Neural progenitor cell (in vitro differentiated cells): Measurements from ENCODE around the gene EYS. TPM values are rescaled to one million over a fixed set of nuclear protein-coding genes. Genes with fewer than 3 reads are reported as not detected.

Experiments used
- DNase-seq: peaks from one replicate; pipeline ENCODE4 v3.0.0-alpha.2; 2016; ENCODE audit warnings: low spot score
- H2AFZ ChIP-seq: fragments of 200-600 bp; sonication (generic); replicated peaks from 2 replicates; pipeline ENCODE4 v1.6.1; 2016; ENCODE audit warnings: antibody characterized with exemption
- H3F3A ChIP-seq: fragments of 200-600 bp; sonication (generic); 2 replicates; pipeline ENCODE4 v1.6.1; 2016; ENCODE audit warnings: antibody characterized with exemption, low read depth
- H3K27ac ChIP-seq: fragments of 200-600 bp; sonication (generic); 2 replicates; pipeline ENCODE4 v1.5.1; 2016; ENCODE audit warnings: mild to moderate bottlenecking
- H3K27me3 ChIP-seq: fragments of 200-600 bp; sonication (generic); 2 replicates; pipeline ENCODE4 v1.6.1; 2016; ENCODE audit warnings: mild to moderate bottlenecking, moderate library complexity
- H3K36me3 ChIP-seq: fragments of 200-600 bp; sonication (generic); 2 replicates; pipeline ENCODE4 v1.5.1; 2016
- H3K4me1 ChIP-seq: fragments of 200-600 bp; sonication (generic); 2 replicates; pipeline ENCODE4 v1.6.1; 2016; ENCODE audit warnings: mixed run types
- H3K4me2 ChIP-seq: fragments of 200-600 bp; sonication (generic); 2 replicates; pipeline ENCODE4 v1.6.1; 2016
- H3K4me3 ChIP-seq: fragments of 200-600 bp; sonication (generic); 2 replicates; pipeline ENCODE4 v1.5.1; 2016
- H3K79me2 ChIP-seq: fragments of 200-600 bp; sonication (generic); 2 replicates; pipeline ENCODE4 v1.6.1; 2016; ENCODE audit warnings: low read depth
- H3K9ac ChIP-seq: fragments of 200-600 bp; sonication (generic); 2 replicates; pipeline ENCODE4 v1.6.1; 2016
- H3K9me3 ChIP-seq: fragments of 200-600 bp; sonication (generic); 2 replicates; pipeline ENCODE4 v1.5.1; 2016; ENCODE audit warnings: low read depth
- H4K20me1 ChIP-seq: fragments of 200-600 bp; sonication (generic); 2 replicates; pipeline ENCODE4 v1.6.1; 2016; ENCODE audit warnings: low read depth
- H3K27ac Mint-ChIP-seq: 3 replicates; pipeline ENCODE4 v1.8.0; 2021; ENCODE audit warnings: mixed read lengths
- H3K27me3 Mint-ChIP-seq: 2 replicates; pipeline ENCODE4 v1.8.0; 2022; ENCODE audit warnings: low read depth, mild to moderate bottlenecking, inconsistent platforms, moderate library complexity, mixed read lengths; ENCODE audit not compliant: insufficient read depth
- H3K36me3 Mint-ChIP-seq: 3 replicates; pipeline ENCODE4 v1.8.0; 2021; ENCODE audit warnings: mixed read lengths
- H3K4me1 Mint-ChIP-seq: 3 replicates; pipeline ENCODE4 v1.8.0; 2021; ENCODE audit warnings: mixed read lengths
- H3K4me3 Mint-ChIP-seq: 3 replicates; pipeline ENCODE4 v1.8.0; 2021; ENCODE audit warnings: mild to moderate bottlenecking, moderate library complexity, mixed read lengths
- H3K9me3 Mint-ChIP-seq: 3 replicates; pipeline ENCODE4 v1.8.0; 2020; ENCODE audit warnings: mixed read lengths
- EZH2 ChIP-seq: fragments of 200-600 bp; sonication (generic); IDR thresholded peaks from 2 replicates; pipeline ENCODE4 v1.6.1; 2017; ENCODE audit warnings: antibody characterized with exemption, mild to moderate bottlenecking, moderate library complexity
- EZH2phosphoT487 ChIP-seq: fragments of 200-600 bp; sonication (generic); IDR thresholded peaks from 2 replicates; pipeline ENCODE4 v1.6.1; 2017; ENCODE audit warnings: antibody characterized with exemption
- total RNA-seq: library from RNA; depleted of rRNA; stranded (reverse); fragments of >200 nt; gene quantifications from 2 replicates; pipeline ENCODE4 v1.2.3, GENCODE V29; 2015; ENCODE audit warnings: low replicate concordance
- TF ChIP-seq, protein P1 (sequence below): fragments of 200-600 bp; sonication (generic); IDR thresholded peaks from 2 replicates; pipeline ENCODE4 v1.5.1; 2017; ENCODE audit warnings: antibody characterized with exemption, mild to moderate bottlenecking

Gene EYS
- total RNA-seq, 1 donor from 2014 or later: not detected

GRCh38 chr6:63798378-63798777 lies 1908.6 kb downstream of the EYS start:
- Histone ChIP-seq H3K27me3 (no peaks in the 10 kb centered on the region), H3F3A (no peaks in the 10 kb centered on the region), H3K9ac (no peak overlapping the region), H4K20me1 (no peaks in the 10 kb centered on the region), H3K27ac (no peak overlapping the region), H3K36me3 (no peaks in the 10 kb centered on the region), H2AFZ (no peak overlapping the region), H3K4me3 (no peak overlapping the region), H3K4me1 (no peaks in the 10 kb centered on the region), H3K4me2 (no peak overlapping the region), H3K9me3 (no peaks in the 10 kb centered on the region), H3K79me2 (no peaks in the 10 kb centered on the region)
- Mint-ChIP-seq H3K4me1 (peaks cover 6% of the 10 kb centered on the region), H3K4me3 (no peak overlapping the region), H3K27ac (no peak overlapping the region), H3K27me3 (no peaks in the 10 kb centered on the region), H3K36me3 (no peaks in the 10 kb centered on the region), H3K9me3 (no peaks in the 10 kb centered on the region)
- no peak for DNase-seq
- TF ChIP-seq, protein P1, sequence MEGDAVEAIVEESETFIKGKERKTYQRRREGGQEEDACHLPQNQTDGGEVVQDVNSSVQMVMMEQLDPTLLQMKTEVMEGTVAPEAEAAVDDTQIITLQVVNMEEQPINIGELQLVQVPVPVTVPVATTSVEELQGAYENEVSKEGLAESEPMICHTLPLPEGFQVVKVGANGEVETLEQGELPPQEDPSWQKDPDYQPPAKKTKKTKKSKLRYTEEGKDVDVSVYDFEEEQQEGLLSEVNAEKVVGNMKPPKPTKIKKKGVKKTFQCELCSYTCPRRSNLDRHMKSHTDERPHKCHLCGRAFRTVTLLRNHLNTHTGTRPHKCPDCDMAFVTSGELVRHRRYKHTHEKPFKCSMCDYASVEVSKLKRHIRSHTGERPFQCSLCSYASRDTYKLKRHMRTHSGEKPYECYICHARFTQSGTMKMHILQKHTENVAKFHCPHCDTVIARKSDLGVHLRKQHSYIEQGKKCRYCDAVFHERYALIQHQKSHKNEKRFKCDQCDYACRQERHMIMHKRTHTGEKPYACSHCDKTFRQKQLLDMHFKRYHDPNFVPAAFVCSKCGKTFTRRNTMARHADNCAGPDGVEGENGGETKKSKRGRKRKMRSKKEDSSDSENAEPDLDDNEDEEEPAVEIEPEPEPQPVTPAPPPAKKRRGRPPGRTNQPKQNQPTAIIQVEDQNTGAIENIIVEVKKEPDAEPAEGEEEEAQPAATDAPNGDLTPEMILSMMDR: no peak

DNA sequence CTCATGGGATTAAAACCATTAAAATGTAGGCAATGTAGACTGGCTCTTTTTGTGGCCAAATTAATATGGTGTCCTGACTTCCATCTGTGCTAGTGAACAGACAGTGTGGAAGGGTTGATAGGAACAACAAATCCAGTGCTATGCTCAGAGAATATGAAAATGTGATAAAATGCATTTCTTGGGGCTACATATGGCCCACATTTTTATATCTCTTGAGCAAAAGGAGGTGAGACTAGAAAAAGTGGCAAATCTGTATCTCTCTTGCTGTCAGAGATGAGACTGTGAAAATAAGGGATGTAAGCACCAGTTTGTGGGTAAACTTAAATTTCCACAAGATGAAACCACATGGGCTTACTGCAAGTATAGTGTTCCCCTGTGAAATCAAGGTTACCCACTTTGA lies 1909.3 kb downstream of the EYS start:
- Histone ChIP-seq H3K4me2 (no peak overlapping the region), H3K27me3 (no peaks in the 10 kb centered on the region), H3K9me3 (no peaks in the 10 kb centered on the region), H3K9ac (no peak overlapping the region), H3K4me1 (no peaks in the 10 kb centered on the region), H2AFZ (no peak overlapping the region), H3K4me3 (no peak overlapping the region), H3K27ac (no peak overlapping the region), H3F3A (no peaks in the 10 kb centered on the region), H4K20me1 (no peaks in the 10 kb centered on the region), H3K79me2 (no peaks in the 10 kb centered on the region), H3K36me3 (no peaks in the 10 kb centered on the region)
- H3K27ac Mint-ChIP-seq: no peak overlapping the region
- H3K27me3 Mint-ChIP-seq: no peaks in the 10 kb centered on the region
- no peak overlapping the region for H3K4me3 Mint-ChIP-seq
- H3K9me3 Mint-ChIP-seq: no peaks in the 10 kb centered on the region
- H3K36me3 Mint-ChIP-seq: no peaks in the 10 kb centered on the region
- peaks cover 6% of the 10 kb centered on the region for H3K4me1 Mint-ChIP-seq
- TF ChIP-seq EZH2phosphoT487: no peak
- TF ChIP-seq, protein P1: no peak
- no peak for TF ChIP-seq EZH2
- no peak for DNase-seq

GRCh38 chr6:63795826-63796225 lies 1911.2 kb downstream of the EYS start:
- Mint-ChIP-seq H3K4me1 (peaks cover 6% of the 10 kb centered on the region), H3K4me3 (no peak overlapping the region), H3K9me3 (no peaks in the 10 kb centered on the region), H3K36me3 (no peaks in the 10 kb centered on the region), H3K27me3 (no peaks in the 10 kb centered on the region), H3K27ac (no peak overlapping the region)
- Histone ChIP-seq H3K9me3 (no peaks in the 10 kb centered on the region), H3K4me3 (no peak overlapping the region), H3K27ac (no peak overlapping the region), H3F3A (no peaks in the 10 kb centered on the region), H3K9ac (no peak overlapping the region), H3K36me3 (no peaks in the 10 kb centered on the region), H3K79me2 (no peaks in the 10 kb centered on the region), H4K20me1 (no peaks in the 10 kb centered on the region), H3K4me1 (no peaks in the 10 kb centered on the region), H3K4me2 (no peak overlapping the region), H3K27me3 (no peaks in the 10 kb centered on the region), H2AFZ (no peak overlapping the region)
- TF ChIP-seq EZH2phosphoT487 (no peak), EZH2 (no peak)
- TF ChIP-seq, protein P1: no peak
- no peak for DNase-seq

DNA sequence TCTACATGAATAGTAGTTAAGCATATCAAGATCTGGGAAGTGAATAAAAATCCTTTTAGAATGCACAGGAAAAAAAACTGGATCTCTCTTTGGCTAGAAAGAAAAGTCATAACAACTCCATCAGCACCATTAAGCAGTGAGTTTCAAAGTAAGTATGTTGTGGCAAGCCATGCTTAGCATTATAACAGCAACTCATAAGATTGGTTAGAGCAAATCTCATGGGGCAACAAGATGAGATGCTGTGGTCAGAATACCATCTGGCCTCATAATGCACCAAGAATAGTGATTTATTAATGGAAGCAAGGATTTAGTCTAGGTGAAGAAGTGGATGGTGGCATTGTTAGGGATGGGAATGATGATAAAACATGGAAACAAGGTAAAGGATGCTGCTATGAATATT lies 1912.0 kb downstream of the EYS start:
- H3K4me3 Mint-ChIP-seq: no peak overlapping the region
- Histone ChIP-seq H3K36me3 (no peaks in the 10 kb centered on the region), H3K9me3 (no peaks in the 10 kb centered on the region), H3K79me2 (no peaks in the 10 kb centered on the region), H3K27me3 (no peaks in the 10 kb centered on the region), H3F3A (no peaks in the 10 kb centered on the region), H3K9ac (no peak overlapping the region), H3K4me2 (no peak overlapping the region), H3K4me3 (no peak overlapping the region), H2AFZ (no peak overlapping the region), H4K20me1 (no peaks in the 10 kb centered on the region), H3K27ac (no peak overlapping the region), H3K4me1 (no peaks in the 10 kb centered on the region)
- H3K9me3 Mint-ChIP-seq: no peaks in the 10 kb centered on the region
- no peak for DNase-seq
- no peaks in the 10 kb centered on the region for H3K36me3 Mint-ChIP-seq
- H3K27ac Mint-ChIP-seq: no peak overlapping the region
- H3K27me3 Mint-ChIP-seq: no peaks in the 10 kb centered on the region
- TF ChIP-seq EZH2: no peak
- no peak for TF ChIP-seq EZH2phosphoT487
- TF ChIP-seq, protein P1: no peak
- peaks cover 6% of the 10 kb centered on the region for H3K4me1 Mint-ChIP-seq
